NCI-H187 treated with DMSO at 0.1 percent for 48 hours (cell line): ENCODE measurements around the gene IFIT2.
"Not testable (repeated sequence)": the region's sequence is repeated elsewhere in the genome, so short reads cannot be mapped to it uniquely, and the experiment has no call there.

Experiments
- DNase-seq: peaks from one replicate; lab custom pipeline; 2025; lab: John Stamatoyannopoulos, UW

IFIT2 gene

DNA sequence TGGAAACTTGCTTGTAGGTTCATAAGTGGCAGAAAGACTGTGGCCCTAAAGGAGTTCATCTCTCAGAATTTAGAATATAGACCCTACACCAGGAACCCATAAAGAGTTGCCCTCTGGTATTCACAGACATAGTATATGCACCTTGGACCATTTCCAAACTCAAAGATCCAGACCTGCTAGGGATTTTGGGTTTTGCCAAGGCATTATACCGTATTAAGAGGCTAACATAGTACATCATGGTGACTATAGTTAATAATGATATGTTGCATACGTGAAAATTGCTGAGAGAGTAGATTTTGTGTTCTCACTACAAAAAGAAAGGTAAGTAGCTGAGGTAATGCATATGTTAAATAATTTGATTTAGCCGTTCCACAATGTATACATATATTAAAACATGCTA lies 39.8 kb downstream of the IFIT2 start:
- DNase-seq, result no peak

DNA sequence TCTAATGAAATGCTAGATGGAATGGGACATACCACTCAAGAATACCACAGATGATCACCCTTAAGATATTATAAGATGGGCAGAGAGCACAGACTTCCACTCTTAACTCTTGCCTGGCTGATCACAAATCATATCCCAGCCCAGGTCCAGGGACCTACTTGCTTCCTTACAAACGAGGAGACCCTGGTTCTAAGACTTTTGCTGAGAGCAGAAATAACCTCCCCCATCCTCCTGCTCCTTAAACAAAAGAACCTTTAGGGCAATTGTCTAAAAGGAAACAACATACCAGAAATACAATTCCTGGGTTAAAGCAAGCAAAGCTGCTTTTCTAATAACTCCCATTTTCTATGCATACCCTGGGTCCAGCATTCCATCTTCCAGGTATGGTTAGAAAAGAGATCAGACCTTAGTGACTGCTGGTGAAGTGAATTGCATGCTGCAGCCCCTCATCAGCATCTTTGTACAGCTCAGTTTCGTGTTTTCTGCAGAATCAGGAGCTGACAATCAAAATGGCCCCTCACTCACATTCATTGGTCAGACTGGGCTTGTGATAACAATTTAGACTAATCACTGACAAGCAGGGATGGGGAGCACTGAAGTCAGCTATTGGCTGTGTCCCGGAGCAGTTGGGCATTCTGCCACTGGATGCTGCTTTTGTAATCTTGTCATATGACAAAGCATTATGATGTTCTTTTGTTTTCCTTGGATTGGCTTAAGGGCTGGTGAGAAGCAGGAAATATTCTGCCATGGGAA lies 40.5 kb downstream of the IFIT2 start:
- DNase-seq, result no peak

DNA sequence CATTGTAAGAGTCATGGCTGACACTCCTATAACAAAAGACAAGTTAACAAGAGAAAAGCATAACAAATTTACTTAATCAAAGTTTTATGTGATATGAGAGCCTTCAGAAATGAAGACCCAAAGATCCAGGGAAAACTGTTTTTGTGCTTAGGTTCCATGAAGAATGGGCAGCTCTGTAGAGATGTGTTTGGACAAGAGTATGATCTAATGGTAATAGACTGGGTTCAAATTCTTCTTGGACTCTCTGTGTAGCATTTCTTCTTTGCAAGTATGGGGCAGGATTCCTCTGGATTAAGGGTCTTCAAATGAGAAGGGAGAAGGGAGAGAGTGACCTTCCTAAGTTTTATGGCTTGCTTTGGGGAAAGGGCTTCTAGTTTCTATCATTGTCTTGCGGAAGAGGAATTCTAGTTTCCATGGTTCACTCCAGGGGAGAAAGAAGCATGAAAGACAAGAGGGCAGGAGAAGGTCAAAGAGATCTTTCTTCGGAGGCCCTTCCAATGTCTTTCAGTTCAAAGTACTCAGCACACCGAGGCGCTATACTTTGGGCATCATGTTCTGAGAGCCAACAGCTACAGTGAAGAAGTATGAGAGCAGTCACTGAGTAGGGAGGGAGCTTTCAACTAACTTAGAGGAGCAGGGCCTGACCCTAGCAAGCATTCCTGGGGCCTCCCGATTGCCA lies 41.4 kb downstream of the IFIT2 start:
- no peak for DNase-seq

DNA sequence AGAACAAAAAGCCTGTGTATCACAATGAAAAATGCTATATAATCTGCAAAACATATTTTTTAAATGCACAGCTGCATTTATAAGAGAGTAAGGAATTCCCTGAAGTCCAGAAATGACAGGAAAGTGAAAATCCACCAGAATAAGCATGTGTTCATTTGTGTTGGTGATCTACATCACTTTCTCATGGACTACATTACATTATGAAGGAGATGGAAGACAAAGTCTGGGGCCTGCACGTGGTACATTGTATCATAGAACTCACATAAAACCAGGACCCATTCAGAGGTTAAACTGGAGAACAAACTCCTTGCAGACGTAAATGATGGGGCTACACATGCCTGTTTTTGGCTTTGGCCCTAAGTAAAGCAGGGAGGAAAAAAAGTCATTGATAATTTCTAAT lies 42.3 kb downstream of the IFIT2 start:
- DNase-seq, result no peak

DNA sequence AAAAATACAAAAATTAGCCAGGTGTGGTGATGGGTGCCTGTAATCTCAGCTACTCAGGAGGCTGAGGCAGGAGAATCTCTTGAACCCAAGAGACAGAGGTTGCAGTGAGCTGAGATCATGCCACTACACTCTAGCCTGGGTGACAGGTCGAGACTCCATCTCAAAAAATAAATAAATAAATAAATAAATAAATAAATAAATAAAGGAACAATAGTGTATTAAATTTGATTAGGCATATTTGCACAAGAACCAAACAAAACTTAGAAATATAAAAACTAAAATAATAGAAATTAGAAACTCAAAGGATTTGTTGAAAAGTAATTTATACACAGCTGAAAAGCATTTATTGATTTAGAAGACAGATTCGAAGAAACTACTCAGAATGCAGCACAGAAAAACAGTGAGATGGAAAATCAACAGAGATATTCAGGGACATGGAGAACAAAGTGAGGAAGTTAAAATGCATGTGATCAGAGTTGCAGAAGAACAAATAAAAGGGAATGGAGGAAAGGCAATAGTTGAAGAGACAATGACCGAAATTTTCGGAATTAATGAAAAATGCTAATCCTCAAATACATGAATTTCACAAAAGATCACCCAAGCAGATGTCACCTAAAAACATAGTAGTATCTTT lies 43.6 kb downstream of the IFIT2 start:
- DNase-seq, result no peak

DNA sequence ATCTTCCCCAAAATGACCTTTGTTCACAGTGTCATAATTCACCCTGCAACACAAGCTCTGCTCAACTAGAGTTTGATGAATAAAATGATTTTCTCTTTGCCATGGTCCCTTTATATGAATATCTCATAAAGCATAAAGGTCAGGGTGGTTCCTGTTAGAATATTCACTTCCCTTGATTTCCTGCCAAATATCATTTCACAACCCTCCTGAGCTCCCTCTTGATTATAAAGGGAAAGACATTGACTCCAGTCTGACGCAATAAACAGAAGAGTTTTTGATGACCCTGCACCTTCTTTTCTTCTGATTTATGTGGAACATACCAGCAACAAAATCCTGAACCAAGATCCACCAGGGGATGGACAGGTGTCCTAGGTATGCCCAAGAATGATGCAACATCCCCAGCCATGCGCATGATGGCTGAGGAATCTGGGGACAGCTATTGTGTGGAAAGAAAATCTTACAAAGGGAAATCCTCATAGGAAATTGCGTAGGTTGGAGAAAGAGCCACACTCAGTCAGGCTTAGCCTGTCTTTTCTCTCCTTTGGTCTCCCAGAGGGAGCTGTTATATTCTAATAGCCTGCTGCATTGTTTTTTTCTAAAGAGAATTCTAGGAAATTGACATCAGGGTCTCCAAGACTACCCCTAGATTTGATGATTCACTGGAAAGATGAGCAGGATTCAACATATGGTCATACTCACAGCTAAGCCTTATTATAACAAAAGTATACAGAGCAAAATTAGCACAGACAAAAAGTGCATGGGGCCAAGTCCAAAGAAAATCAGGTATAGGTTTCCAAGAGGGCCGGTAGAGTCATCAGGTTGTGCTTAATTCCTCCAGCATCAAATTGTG lies 44.8 kb downstream of the IFIT2 start:
- DNase-seq, result no peak

DNA sequence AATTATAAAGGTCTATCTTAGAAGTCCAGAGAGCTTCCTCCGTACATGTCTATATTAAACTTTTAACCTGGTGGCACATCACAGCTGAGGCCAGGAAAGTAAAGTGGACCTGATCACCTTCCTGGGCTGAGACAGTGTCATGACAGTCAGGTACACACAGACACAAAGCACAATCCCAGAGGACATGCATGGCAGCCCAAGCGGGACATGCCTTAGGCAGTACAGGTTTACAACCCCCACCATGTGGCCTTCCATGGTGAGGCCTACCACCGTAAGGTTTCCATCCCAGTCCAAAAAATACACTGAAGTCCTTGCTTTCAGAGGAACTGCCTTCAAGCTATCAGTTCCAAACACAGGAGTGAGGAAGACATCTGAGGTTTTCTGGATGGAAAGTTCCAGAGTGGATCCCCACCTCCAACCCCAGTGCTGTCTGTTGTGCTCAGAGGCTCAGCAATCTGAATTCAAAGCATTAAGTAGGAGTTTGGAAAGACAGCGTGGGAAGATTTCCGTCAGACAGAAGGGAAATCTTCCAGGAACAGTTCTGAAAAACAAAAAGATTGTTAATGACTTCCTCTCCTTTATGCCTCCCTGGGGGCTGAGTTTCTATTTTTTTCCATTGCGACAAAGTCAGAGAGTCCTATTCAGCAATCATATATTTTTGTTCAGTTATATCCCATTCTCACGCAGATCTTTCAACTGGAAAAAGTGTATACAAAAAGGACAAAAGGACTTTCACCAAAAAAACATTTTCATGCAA lies 46.0 kb downstream of the IFIT2 start:
- no peak for DNase-seq

DNA sequence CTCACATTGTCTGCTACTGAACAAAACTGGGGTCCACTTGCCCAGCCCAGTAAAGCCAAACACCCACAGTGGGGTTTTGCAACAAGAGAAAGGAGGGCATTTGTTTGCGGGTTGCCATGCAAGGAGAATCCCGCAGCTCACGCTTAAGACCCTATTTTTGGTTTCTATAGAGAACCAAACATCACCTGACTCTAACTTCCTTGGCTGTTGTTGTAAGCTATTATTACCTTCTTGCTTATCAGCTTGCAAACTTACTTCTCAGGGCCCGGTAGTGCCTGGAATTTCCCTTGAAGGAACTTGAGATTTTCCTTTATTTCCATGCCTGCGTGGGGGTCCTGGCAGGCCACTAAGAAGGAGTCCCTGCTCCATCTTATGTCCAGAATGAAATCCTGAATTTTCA lies 46.6 kb downstream of the IFIT2 start:
- no peak for DNase-seq

DNA sequence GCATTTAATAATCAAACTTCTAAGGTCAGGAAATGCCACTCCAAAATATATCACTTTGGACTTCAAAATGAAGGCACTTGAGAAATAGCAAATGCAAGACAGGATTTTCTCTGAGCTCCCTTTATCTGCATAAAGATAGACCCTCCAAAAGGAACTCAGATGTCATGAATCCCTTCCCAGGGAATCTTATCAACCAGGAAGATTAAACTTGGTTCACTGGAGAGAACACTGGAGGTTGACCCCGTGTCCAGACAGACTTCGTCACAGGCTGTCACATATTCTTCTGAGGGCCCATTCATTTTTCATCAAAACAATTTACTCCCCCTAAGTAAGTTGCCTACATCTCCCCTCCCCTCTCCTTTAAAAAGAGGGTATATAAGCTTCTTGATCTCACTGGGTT lies 47.1 kb downstream of the IFIT2 start:
- no peak for DNase-seq

DNA sequence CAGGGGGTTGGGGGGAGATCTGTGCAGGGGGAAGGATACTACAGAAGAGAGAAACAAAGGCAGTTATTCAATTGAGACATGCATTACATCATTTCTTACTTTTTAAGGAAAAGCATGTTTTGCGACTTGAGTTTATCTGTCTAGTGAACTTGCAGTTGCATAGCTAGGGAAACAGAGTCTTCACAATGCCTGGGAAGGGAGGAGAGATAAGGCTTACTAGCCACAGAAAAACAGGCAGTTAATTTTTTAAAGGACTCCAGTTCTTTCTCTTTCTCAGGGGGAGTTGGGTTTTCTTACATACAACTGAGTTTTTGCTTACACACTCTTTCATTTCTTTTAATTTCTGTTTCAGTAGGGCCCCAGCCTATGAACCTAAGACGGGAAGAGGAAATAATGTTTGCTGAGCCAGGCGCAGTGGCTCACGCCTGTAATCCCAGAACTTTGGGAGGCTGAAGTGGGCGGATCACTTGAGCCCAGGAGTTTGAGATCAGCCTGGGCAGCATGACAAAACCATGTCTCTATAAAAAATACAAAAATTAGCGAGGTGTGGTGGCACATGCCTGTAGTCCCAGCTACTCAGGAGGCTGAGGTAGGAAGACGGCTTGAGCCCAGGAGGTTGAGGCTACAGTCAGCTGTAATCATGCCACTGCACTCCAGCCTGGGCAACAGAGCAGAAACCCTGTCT lies 48.9 kb downstream of the IFIT2 start:
- DNase-seq, result not testable (repeated sequence)

DNA sequence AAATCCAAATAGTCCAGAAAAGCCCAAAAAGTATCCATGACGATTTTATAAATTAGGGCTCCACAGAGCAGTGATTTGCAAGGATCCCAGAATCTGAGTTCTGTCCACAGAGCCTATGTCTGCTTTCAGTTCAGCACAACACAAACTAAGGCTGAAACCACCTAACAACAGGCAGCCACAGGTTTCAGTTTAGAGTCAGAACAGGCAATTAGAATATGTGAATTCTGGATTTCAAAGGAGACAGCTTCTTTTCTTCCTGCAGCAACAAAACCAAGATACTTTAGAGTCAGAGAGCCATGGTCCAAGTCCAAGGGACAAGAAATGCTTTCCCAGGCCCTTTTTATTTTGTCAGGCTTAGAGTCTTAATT lies 49.5 kb downstream of the IFIT2 start:
- DNase-seq, result no peak

DNA sequence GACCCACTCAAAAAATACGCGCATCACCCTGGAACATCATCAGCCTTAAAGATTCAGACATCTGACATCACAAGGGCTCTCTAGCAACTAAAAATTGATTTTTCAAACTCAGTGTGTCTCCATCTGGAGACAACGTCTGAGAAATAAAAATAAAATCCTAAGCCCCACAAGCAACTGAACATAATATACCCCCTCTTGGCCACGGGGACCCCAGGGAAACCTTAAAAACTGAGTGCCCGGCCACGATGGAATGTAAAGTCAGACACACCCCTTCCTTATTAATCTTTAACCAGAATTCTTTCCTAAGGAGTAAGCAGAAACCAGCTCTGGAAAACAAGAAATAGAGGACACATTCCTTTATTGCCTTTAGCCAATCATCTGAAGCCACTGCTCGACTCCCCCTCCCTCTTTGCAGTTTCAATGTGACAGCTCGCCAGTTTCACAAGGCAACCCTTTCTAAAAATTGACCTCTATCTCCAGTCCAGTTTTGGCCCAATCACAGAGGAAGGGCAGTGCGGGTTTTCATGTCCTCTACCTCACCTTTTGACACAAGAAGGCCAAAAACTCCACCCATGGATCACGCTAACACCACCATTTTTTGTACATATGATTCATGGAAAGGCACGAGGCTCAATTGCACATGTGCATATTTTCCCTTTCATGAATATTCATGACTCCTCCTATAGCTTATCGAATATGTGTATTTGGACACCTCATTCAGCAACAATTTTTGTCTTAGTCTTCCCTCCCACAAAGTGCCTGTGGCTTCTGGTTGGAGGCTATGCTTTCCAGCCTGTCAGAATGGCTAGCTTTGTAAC lies 50.1 kb downstream of the IFIT2 start:
- DNase-seq, result no peak

DNA sequence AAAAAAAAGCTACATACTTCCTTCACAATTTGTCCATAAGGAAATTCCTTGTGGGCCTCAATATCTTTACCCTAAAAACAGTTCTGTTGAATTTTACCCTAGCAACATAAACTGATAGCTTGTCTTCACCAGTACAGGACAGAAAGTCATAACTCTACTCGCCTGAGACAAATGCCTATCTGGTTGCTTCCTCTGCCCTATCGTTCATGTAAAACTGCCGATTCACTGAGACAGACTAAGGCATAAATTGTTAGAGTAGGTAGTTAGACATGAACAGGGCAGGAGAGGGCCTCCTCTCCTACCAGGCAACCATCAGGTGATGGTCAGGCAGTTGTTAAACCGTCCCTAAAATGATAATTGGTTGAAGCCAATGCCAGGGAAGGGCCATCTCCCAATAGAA lies 51.0 kb downstream of the IFIT2 start:
- DNase-seq, result no peak

DNA sequence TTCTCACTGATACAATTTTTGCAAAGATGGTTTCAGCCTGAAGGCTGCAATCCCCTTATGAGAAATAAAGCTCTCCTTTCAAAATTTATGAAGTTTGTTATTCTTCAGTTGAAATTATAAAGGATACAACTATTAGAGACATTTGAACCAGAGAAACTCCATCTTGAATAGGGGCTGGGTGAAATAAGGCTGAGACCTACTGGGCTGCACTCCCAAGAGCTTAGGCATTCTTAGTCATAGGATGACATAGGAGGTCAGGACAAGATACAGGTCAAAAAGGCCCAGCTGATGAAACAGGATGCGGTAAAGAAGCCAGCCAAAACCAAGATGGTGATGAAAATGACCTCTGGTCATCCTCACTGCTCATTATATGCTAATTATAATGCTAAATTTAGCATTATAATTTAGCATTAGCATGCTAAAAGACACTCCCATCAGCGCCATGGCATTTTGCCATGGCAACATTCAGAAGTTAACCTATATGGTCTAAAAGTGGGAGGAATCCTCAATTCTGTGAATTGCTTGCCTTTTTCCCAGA lies 53.6 kb downstream of the IFIT2 start:
- DNase-seq, result no peak

DNA sequence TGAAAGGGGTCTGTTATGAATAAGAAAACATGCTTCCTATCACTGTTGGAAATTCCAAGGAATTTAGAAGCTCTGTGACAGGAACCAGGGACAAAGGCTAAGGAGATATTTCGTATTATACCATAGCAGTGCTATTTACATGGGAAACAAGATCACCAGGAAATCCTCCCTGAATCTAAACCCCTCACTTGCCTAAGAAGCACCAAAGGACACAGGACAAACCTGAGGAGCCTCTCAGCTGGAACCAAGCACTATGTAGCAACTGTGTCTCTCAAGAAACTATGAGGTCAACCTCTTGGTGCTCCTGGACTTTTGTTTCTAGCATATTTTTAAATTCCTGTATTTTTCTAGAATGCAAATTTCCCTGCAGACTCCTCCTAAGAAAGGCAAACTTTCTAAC lies 55.2 kb downstream of the IFIT2 start:
- no peak for DNase-seq

DNA sequence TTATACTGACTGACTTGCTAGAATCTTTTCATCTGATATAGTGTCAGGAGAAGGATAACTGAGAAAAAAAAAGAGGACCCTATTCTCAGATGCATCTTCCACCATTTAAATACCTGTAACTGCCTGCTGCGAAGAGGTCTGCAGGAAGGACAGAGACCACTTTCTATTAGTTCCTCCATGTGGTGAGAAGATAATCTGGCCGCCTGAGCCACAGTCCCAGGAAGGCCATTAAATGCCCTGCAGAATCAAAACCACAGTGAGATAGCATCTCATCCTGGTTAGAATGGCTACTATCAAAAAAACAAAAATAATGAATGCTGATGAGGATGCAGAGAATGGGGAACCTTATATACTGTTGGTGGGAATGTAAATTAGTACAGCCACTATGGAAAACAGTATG lies 56.1 kb downstream of the IFIT2 start:
- no peak for DNase-seq
